SK-N-MC (cell line): ENCODE results near the gene DCST1.

Experiments
- DNase-seq: peaks from one replicate; pipeline ENCODE4 v3.0.0-alpha.2; 2011; ENCODE audit warnings: low read depth, low spot score
- H3K27ac ChIP-seq: fragments of 200-600 bp; sonication (generic); 2 replicates; pipeline ENCODE4 v1.5.1; 2016; ENCODE audit warnings: mixed run types
- H3K36me3 ChIP-seq: fragments of 200-600 bp; sonication (generic); 2 replicates; pipeline ENCODE4 v1.6.1; 2017; ENCODE audit warnings: antibody characterized with exemption, low read length, mixed read lengths; ENCODE audit not compliant: insufficient read depth
- H3K4me3 ChIP-seq: fragments of 200-600 bp; sonication (generic); 2 replicates; pipeline ENCODE4 v1.5.1; 2016
- H3K9ac ChIP-seq: fragments of 200-600 bp; sonication (generic); 2 replicates; pipeline ENCODE4 v1.8.0; 2017; ENCODE audit warnings: mixed run types, mixed read lengths; ENCODE audit not compliant: insufficient read length
- H3K9me3 ChIP-seq: fragments of 200-600 bp; sonication (generic); 2 replicates; pipeline ENCODE4 v1.6.1; 2017; ENCODE audit warnings: low read depth, mild to moderate bottlenecking, antibody characterized with exemption, low read length, moderate library complexity, mixed read lengths
- EZH2 ChIP-seq: fragments of 200-600 bp; sonication (generic); IDR thresholded peaks from one replicate; pipeline ENCODE4 v1.6.1; 2017; ENCODE audit warnings: antibody characterized with exemption
- FOXP2 ChIP-seq: optimal IDR thresholded peaks from 2 replicates; pipeline ENCODE3; 2011; ENCODE audit warnings: mild to moderate bottlenecking, moderate library complexity; ENCODE audit not compliant: insufficient read depth; ENCODE audit errors: extremely low read length, control extremely low read depth
- POLR2AphosphoS5 ChIP-seq: IDR thresholded peaks from 2 replicates; pipeline ENCODE4 v1.6.1; 2012; ENCODE audit warnings: mild to moderate bottlenecking, low read depth, low read length, borderline replicate concordance

DCST1 gene

DNA sequence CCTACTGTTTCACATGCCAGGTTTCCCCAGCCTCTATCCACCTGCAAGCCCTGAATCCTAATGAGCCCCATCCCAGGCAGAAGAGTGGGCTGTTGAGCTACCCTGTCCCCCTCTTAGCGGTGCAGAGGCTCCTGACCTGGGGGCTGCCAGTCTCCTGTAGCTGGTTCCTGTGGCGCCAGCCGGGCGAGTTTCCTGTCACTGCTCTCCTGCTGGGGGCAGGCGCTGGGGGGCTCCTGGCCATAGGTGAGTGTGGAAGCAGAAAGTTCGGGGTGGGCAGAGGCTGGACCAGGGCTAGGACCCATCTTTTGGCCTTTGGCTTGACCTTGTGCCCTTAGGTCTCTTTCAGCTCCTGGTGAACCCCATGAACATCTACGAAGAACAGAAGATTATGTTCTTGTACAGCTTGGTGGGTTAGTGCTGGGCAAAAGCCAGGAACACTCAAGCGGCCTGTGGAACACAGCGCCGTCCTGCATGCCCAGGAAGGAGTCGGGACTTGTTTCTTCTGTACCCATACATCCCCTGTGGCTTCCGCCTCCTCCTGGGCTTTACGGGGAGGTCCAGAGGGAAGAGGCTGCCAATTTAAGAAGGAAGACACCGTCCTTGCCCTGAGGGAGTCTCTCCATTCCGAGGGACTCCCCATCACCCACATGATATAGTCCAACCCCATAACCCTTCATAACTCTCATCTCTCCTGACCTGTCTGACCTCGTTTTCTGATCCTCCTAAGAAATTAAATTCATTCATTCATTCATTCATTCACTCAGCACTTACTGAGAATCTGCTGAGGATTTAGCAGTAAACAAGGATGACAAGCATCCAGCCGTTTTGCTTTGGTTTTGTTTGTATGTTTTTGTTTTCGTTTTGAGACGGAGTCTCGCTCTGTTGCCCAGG is 939 bp downstream of the DCST1 start:
- no peak overlapping the region for H3K4me3 ChIP-seq
- H3K27ac ChIP-seq, result no peak overlapping the region
- no peak for TF ChIP-seq POLR2AphosphoS5
- TF ChIP-seq FOXP2, result no peak
- TF ChIP-seq EZH2, result no peak
- H3K9ac ChIP-seq, result no peak overlapping the region
- H3K9me3 ChIP-seq, result no peaks in the 10 kb centered on the region
- H3K36me3 ChIP-seq, result no peaks in the 10 kb centered on the region
- DNase-seq, result no peak

DNA sequence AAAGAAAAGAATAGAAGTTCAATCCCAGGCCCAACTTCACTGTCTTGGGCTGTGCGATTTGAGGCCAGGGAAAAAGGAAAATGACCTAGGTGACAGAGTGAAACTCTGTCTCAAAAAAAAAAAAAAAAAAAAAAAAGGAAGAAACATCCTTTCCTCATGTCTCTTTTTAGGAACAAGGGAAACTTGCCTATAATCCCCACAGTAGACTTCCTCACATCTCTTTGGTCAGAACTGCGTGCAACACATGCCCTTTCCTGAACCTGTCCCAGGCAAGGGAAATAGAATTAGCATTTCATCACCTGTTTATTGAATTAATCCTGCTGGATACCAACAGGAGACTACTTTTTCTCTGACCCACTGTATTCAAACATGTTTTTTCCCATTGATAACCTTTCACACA is 2.3 kb downstream of the DCST1 start:
- Histone ChIP-seq H3K27ac (no peak overlapping the region), H3K9me3 (no peaks in the 10 kb centered on the region), H3K36me3 (no peaks in the 10 kb centered on the region), H3K4me3 (no peak overlapping the region), H3K9ac (no peak overlapping the region)
- no peak for DNase-seq
- no peak for TF ChIP-seq EZH2
- no peak for TF ChIP-seq POLR2AphosphoS5
- TF ChIP-seq FOXP2, result no peak

DNA sequence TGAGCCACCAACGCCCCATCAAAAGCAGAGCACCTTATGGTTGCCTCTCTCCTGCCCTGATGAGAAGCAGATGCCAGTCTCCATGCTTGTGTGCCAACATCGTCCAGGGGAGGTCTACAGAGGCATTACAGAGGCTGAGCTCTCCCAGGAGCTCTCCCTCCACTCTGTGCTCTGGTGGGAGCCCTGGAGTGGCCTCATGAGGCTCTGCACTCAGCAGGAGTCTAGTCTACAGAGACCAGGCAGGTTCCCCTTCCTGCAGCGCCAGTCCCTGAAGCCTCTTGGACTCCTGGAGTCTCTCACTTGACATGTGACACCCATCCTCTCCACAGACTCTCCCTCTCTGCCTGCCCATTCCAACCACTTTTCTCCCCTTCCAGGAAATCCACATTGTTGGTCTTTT is 3.4 kb downstream of the DCST1 start:
- H3K9ac ChIP-seq, result no peak overlapping the region
- H3K4me3 ChIP-seq, result no peak overlapping the region
- no peak for DNase-seq
- H3K27ac ChIP-seq, result no peak overlapping the region
- no peaks in the 10 kb centered on the region for H3K36me3 ChIP-seq
- TF ChIP-seq EZH2 (no peak), POLR2AphosphoS5 (no peak), FOXP2 (no peak)
- no peaks in the 10 kb centered on the region for H3K9me3 ChIP-seq

DNA sequence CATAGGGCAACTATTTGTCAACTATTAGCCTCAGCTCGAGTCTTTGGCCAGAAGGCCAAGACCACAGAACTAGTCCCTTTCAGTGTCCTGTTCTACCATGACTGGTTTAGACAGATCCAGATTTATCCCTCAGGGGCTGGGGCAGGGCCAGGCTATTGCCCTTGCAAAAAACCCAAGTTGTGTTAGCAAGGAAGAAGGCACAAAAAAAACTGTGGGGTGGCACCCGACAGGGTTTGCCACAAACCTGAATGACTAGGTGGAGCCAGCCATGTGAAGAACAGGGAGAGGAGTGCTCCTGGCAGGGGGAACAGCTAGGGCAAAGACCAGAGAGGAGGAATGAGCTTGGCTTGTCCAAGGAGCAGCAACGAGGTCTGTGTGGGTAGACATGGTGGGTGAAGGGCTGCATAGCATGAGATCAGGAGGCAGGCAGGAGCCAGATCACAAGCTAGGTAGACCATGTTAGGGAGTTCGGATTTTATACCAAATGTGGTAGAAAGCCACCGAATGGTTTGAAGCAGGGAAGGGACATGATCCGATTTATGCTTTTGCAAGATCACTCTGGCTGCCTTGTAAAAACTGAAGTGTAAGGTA is 4.3 kb downstream of the DCST1 start:
- no peak for DNase-seq
- Histone ChIP-seq H3K9ac (no peak overlapping the region), H3K4me3 (no peak overlapping the region)

DNA sequence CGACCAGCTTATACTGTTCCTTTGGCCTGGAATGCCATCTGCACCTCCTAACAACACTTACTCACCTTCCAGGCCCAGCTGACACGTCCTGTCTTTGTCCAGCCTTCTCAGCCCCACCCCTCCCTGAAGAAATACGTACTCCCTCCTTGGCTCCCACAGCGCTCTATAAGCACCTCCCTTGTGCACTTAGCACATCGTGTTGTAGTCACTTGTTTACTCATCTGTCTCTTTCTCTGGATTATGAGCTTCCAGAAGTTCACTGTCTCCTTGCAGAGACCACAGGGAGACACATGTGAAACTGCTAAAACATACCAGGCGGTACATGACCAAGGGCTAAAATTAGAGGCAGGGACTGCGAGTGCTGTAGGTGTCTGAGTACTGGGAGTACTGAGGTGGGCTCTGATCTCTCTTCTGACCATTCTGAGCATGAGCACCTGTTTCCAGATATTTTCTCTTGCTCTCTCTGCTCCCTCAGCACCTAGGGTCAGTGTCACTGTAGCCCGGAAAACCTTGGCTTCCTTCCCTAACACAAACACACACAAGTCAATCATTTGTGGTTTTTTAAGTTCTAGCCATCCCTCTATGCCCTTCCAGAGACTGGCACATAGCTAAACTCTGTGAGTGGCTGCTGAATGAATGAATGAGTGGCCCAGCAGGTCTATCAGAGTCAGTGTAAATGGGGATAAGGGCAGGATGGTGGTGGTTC is 5.1 kb downstream of the DCST1 start:
- H3K27ac ChIP-seq, result no peak overlapping the region
- no peak overlapping the region for H3K4me3 ChIP-seq
- no peak for TF ChIP-seq FOXP2
- no peak for TF ChIP-seq EZH2
- TF ChIP-seq POLR2AphosphoS5, result no peak
- DNase-seq, result no peak
- H3K9me3 ChIP-seq, result no peaks in the 10 kb centered on the region
- no peak overlapping the region for H3K9ac ChIP-seq
- no peaks in the 10 kb centered on the region for H3K36me3 ChIP-seq

More for the DNA sequence above, 4.3 kb downstream of the DCST1 start:
- no peak for TF ChIP-seq POLR2AphosphoS5
- TF ChIP-seq EZH2, result no peak
- no peak for TF ChIP-seq FOXP2
- no peak overlapping the region for H3K27ac ChIP-seq
- no peaks in the 10 kb centered on the region for H3K9me3 ChIP-seq
- H3K36me3 ChIP-seq, result no peaks in the 10 kb centered on the region

DNA sequence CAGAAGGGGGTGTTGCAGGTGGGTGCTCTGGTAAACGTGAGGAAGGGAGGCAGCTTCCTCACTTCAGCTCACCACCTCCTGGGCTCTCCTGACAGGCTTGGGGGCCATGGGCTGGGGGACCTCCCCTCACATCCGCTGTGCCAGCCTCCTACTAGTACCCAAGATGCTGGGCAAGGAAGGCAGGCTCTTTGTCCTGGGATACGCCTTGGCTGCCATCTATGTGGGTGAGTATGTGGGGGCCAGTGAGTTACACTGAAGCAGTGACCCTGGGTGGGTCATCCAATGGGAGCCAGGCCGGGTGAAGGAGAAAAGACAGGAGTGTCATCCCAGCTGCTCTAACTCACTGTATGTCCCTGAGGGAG is 5.7 kb downstream of the DCST1 start:
- H3K9ac ChIP-seq, result no peak overlapping the region
- H3K9me3 ChIP-seq, result no peaks in the 10 kb centered on the region

DNA sequence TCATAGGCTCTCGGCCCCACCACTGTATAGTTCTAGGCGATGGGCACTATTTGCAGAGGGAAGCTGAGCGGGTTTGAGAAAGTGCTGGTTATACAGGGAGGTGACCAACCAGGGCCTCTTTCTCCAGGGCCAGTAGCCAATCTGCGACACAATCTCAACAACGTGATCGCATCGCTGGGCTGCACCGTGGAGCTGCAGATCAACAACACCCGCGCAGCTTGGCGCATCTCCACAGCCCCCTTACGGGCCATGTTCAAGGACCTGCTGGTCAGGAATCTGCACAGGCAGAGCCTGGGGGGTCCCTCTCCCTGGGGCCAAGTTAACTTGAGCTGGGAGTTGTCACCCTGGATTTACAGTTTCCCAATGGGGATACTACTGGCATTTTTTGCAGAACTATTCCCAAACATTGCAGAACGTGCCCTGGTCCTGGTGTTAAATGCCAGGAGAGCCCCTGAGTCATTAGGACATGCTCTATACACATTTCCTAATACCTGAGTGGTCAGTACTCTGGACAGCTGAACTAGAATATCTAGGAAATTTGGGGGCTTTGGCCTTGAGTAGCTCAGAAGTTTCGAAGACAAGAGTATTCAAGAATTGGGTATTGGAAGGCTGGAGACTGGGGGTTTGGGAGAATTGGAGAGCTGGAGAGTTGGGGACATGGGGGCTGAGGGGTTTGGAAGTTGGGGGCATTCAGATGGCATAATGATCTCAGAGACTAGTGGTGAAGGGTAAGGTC is 6.9 kb downstream of the DCST1 start:
- Histone ChIP-seq H3K36me3 (no peaks in the 10 kb centered on the region), H3K27ac (no peak overlapping the region), H3K9me3 (no peaks in the 10 kb centered on the region), H3K4me3 (no peak overlapping the region), H3K9ac (no peak overlapping the region)
- DNase-seq, result no peak
- no peak for TF ChIP-seq EZH2
- no peak for TF ChIP-seq FOXP2
- no peak for TF ChIP-seq POLR2AphosphoS5

More for the DNA sequence above, 5.7 kb downstream of the DCST1 start:
- H3K36me3 ChIP-seq, result no peaks in the 10 kb centered on the region
- H3K27ac ChIP-seq, result no peak overlapping the region
- no peak for TF ChIP-seq EZH2
- TF ChIP-seq FOXP2, result no peak
- TF ChIP-seq POLR2AphosphoS5, result no peak
- H3K4me3 ChIP-seq, result no peak overlapping the region
- DNase-seq, result no peak

DNA sequence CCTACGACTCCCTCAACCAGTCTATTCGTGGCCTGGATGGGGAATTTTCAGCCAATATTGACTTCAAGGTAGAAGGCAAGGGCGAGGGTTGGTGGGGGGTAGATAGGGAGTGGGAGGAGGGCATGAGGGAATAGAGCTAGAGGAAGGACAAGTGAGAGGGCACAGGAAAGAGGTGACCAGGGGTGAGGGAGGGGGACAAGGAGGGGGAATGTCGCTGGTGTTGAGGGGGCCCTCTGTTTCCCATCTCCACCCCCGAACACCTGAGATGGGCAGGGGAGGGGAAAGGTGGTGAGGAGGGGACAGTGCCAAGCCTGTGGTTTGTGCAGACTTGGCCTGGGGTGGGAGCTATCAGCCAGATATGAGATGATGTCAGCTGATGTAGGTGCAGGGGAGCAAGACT is 9.2 kb downstream of the DCST1 start:
- no peak for DNase-seq
- no peak for TF ChIP-seq FOXP2
- no peak overlapping the region for H3K4me3 ChIP-seq
- no peak overlapping the region for H3K9ac ChIP-seq
- H3K36me3 ChIP-seq, result no peaks in the 10 kb centered on the region
- no peak overlapping the region for H3K27ac ChIP-seq
- no peaks in the 10 kb centered on the region for H3K9me3 ChIP-seq
